NT2/D1 (cell line): ENCODE measurements around the gene KRT4.

Experiments used
- DNase-seq: peaks from one replicate; pipeline ENCODE4 v3.0.0-alpha.2; 2011; ENCODE audit warnings: low read depth, low spot score
- H3K27me3 ChIP-seq: 2 replicates; pipeline ENCODE4 v1.6.0; 2011; ENCODE audit warnings: mild to moderate bottlenecking; ENCODE audit not compliant: insufficient read length, insufficient read depth
- H3K36me3 ChIP-seq: 2 replicates; pipeline ENCODE4 v1.6.1; 2011; ENCODE audit warnings: mild to moderate bottlenecking, low read length, mixed read lengths; ENCODE audit not compliant: insufficient read depth, insufficient read length
- H3K4me1 ChIP-seq: 2 replicates; pipeline ENCODE4 v1.5.1; 2011; ENCODE audit not compliant: insufficient read depth, insufficient read length
- H3K4me3 ChIP-seq: 2 replicates; pipeline ENCODE4 v1.5.1; 2011; ENCODE audit warnings: low read depth; ENCODE audit not compliant: insufficient read length
- H3K9ac ChIP-seq: 2 replicates; pipeline ENCODE4 v1.6.0; 2011; ENCODE audit warnings: low read depth; ENCODE audit not compliant: insufficient read length
- H3K9me3 ChIP-seq: 2 replicates; pipeline ENCODE4 v1.5.1; 2011; ENCODE audit warnings: mild to moderate bottlenecking, low read length; ENCODE audit not compliant: insufficient read depth
- SUZ12 ChIP-seq: IDR thresholded peaks from 2 replicates; pipeline ENCODE4 v1.6.1; 2011; ENCODE audit not compliant: insufficient read length, insufficient read depth; ENCODE audit errors: extremely low read depth
- YY1 ChIP-seq: IDR thresholded peaks from 2 replicates; pipeline ENCODE4 v1.6.1; 2011; ENCODE audit not compliant: insufficient read length, insufficient read depth
- ZNF274 ChIP-seq: IDR thresholded peaks from 2 replicates; pipeline ENCODE4 v1.6.1; 2011; ENCODE audit warnings: mild to moderate bottlenecking, low read depth, low read length

The KRT4 gene

GRCh38 chr12:52791271-52792184, 22.4 kb downstream of the KRT4 start:
- H3K27me3 ChIP-seq, result peaks cover 4% of the 10 kb centered on the region
- no peak overlapping the region for H3K9ac ChIP-seq
- H3K9me3 ChIP-seq, result no peaks in the 10 kb centered on the region
- peaks cover 9% of the 10 kb centered on the region for H3K4me1 ChIP-seq
- H3K36me3 ChIP-seq, result no peaks in the 10 kb centered on the region
- DNase-seq, result no peak
- TF ChIP-seq SUZ12, result no peak
- no peak for TF ChIP-seq ZNF274
- no peak for TF ChIP-seq YY1
- H3K4me3 ChIP-seq, result no peak overlapping the region

DNA sequence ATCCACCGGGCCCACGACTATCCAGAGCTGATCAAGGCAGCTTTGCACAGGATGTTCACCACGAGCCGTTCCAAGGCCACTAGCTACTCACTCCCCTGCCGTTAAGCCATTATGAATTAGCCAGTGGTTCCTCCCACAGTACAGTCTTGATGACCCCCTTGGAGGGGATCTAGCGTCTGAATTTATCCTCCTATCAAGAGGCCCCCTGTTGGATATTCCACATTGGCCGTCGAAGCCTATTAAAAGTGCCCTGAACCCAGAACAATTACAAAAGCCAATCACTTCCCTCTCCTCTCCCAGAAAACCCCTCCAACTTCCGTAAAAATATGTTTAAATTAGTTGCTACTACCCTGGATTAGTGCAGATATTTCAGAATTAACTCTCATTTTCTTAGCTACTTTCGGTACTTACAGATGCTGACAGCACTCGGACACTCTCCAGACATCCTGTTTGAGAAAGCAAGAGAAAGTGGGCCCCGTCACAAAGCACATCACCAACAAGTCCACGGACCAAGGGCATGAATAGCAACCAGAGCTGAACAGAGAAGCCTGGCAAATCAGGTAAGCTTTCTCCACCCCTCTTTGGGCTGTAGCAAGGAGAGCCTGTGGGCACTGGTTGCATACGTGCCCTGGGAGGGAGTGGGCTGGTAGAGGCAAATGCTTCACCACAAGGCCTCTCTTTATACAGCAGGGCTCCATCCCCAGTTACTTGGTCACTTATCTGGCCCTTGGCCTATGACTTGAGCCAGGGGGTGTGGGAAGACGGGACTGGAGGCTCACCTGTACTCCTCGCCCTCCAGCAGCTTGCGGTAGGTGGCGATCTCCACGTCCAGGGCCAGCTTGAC, 23.3 kb downstream of the KRT4 start:
- no peak for DNase-seq
- no peak overlapping the region for H3K4me3 ChIP-seq
- no peak overlapping the region for H3K9ac ChIP-seq
- H3K27me3 ChIP-seq, result peaks cover 4% of the 10 kb centered on the region
- no peaks in the 10 kb centered on the region for H3K9me3 ChIP-seq
- no peak for TF ChIP-seq SUZ12
- TF ChIP-seq YY1, result no peak
- TF ChIP-seq ZNF274, result no peak
- no peaks in the 10 kb centered on the region for H3K36me3 ChIP-seq
- H3K4me1 ChIP-seq, result peaks cover 9% of the 10 kb centered on the region

DNA sequence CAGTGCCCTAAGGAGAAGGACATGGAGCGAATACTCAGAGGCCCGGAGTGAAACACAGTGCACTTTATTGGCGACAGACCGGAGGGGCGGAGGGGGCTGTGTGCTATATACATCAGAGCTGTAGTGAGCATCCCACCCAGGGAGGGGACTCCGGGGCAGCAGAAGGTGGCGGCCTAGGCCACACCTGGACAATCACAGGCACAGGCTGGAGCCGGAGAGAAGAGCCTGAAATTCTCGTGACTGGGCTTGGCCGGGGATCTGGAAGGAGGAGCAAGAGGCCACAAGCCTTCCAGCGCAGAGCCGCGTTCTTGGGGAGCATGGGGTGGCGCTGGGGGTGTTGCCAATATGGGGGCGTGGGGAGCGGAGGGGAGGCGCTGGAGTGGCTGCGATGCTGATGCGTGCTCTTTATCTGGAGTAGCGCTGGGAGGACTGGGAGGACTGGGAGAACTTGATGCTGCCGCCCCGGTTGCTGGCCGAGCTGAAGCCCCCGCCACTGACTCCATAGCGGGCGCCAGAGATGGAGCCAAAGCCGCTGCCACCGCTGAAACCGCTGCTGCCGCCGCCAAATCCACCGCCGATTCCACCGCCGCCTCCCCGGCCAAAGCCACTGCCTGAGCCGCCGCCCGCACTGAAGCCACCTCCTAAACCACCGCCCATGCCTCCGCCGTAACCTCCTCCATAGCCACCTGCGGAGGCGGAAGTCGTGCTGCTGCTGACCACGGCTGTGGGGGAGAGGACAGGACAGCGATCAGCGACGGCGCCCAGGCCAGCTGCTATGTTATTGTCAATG, 24.1 kb downstream of the KRT4 start:
- Histone ChIP-seq H3K27me3 (peaks cover 4% of the 10 kb centered on the region), H3K36me3 (no peaks in the 10 kb centered on the region), H3K4me3 (no peak overlapping the region), H3K4me1 (peaks cover 6% of the 10 kb centered on the region), H3K9ac (no peak overlapping the region), H3K9me3 (no peaks in the 10 kb centered on the region)
- no peak for TF ChIP-seq SUZ12
- TF ChIP-seq YY1, result no peak
- TF ChIP-seq ZNF274, result no peak
- DNase-seq, result no peak

DNA sequence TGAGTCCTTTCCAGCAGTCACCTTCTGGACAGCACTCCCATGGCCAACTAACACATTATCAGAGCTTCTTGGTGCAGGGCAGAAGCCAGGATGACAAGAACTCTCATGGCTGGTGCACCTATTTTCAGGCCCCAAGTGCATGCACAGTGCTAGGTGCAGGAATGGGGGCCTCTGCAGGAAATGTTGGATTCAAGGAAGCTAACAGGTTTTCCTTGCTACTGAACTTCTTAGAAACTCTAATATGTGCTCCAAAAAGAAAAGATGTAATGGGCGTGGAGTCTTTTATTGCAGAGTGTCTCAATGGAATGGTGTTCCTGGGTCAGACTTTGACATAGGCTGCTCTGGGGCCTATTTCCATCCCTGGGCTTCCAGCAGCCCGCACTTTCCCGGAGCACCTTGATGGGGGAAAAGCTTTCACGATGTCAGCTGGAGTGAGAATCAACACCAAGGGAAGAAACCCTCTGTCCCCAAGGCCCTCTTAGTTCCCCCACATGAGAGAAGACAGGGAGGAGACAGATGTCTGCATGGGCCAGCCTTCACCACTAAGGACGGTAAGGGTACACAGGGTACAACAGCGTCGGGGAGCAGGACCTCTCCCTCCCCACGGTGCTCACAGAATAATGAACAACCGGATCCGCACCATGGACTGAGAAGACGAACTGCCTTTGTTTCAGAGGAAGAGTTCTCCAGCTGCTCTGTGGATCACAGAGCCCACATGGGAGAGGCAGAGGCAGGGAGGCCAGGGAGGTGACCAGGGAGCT, 24.9 kb downstream of the KRT4 start:
- DNase-seq, result no peak
- H3K9me3 ChIP-seq, result no peaks in the 10 kb centered on the region
- H3K4me1 ChIP-seq, result peaks cover 4% of the 10 kb centered on the region
- no peak for TF ChIP-seq ZNF274
- TF ChIP-seq YY1, result no peak
- TF ChIP-seq SUZ12, result no peak
- H3K4me3 ChIP-seq, result no peak overlapping the region
- H3K9ac ChIP-seq, result no peak overlapping the region
- H3K27me3 ChIP-seq, result peaks cover 4% of the 10 kb centered on the region
- H3K36me3 ChIP-seq, result no peaks in the 10 kb centered on the region

DNA sequence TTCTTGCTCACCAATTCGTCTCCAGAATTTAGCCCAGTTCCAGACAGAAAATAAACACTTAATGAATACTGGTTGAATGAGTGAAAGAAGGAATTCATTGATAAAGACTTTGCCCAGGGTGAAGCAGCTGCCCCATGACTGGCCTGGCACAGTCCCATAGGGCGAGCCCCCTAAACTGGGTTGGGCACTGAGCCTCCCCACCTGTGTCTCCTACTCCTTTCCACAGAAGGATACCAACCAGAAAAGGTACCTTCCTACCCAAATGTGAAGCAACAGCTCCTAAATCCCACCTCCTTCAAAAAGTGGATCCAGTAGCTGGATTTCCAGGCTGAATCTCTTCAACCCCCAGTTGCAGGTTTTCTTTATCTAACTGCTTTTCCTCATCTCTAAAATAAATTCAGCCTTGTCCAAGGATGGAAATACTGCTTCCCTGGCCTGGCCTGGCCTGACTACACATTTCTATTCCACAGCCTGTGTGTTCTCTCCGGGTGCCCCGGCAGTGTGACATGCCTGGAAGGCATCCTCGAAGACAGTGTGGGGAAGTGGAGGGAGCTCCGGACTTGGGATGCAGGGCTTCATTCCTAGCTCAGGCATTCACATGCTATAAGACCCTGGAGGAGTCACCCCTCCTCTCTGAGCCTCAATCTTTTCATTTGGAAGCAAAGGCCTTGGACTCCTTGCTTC, 25.6 kb downstream of the KRT4 start:
- no peak for DNase-seq
- Histone ChIP-seq H3K9ac (no peak overlapping the region), H3K27me3 (peaks cover 4% of the 10 kb centered on the region), H3K4me3 (no peak overlapping the region), H3K4me1 (peaks cover 3% of the 10 kb centered on the region), H3K9me3 (no peaks in the 10 kb centered on the region), H3K36me3 (no peaks in the 10 kb centered on the region)
- TF ChIP-seq SUZ12, result no peak
- TF ChIP-seq ZNF274, result no peak
- no peak for TF ChIP-seq YY1

GRCh38 chr12:52787324-52788191, 26.4 kb downstream of the KRT4 start:
- no peak overlapping the region for H3K4me3 ChIP-seq
- DNase-seq, result no peak
- peaks cover 4% of the 10 kb centered on the region for H3K27me3 ChIP-seq
- peaks cover 3% of the 10 kb centered on the region for H3K4me1 ChIP-seq
- no peaks in the 10 kb centered on the region for H3K9me3 ChIP-seq
- no peaks in the 10 kb centered on the region for H3K36me3 ChIP-seq
- no peak for TF ChIP-seq ZNF274
- TF ChIP-seq YY1, result no peak
- no peak overlapping the region for H3K9ac ChIP-seq
